Endothelial cell of umbilical vein (primary cell): Measurements from ENCODE around the gene FES. TPM values are rescaled to one million over a fixed set of nuclear protein-coding genes. Genes with fewer than 3 reads are reported as not detected.

ENCODE experiments used
- BruUV-seq: library from RNA; stranded (reverse); fragments of 400-500 nt; replicated peaks from 2 replicates; lab custom pipeline; 2021; lab: Mats Ljungman, UMichigan
- CTCF ChIA-PET: fragments of 300-600, 350-600 bp; sonication (Branson Sonifier 250); formaldehyde crosslinking; loops from one replicate; lab custom pipeline; 2021; ENCODE audit warnings: antibody characterized with exemption, inconsistent platforms; lab: Charles Lee
- POLR2A ChIA-PET: fragments of 300-600, 350-600 bp; sonication (Branson Sonifier 250); formaldehyde crosslinking; loops from one replicate; lab custom pipeline; 2021; ENCODE audit warnings: antibody characterized with exemption, inconsistent platforms; lab: Charles Lee
- DNase-seq: peaks from one replicate; pipeline ENCODE4 v3.0.0-alpha.2; 2011; ENCODE audit warnings: low read depth, low spot score
- FAIRE-seq: peaks from 2 replicates; lab custom pipeline; 2011; peaks lifted over from hg19 to GRCh38; lab: Jason Lieb, UNC
- H2AFZ ChIP-seq: 2 replicates; pipeline ENCODE4 v1.6.0; 2012; ENCODE audit warnings: low read depth, low read length, control low read depth, inconsistent platforms
- H3K27ac ChIP-seq: 2 replicates; pipeline ENCODE4 v1.5.1; 2011; ENCODE audit warnings: low read depth, mild to moderate bottlenecking, control low read depth, low read length, moderate library complexity; ENCODE audit not compliant: insufficient read depth
- H3K27me3 ChIP-seq, 2 experiments: 2 replicates each; pipeline versions ENCODE4 v1.6.0 to v1.6.1; 2011; ENCODE audit warnings: low read length in 2 of 2, mixed read lengths in 1 of 2; ENCODE audit not compliant: control insufficient read depth in 2 of 2, insufficient read depth in 2 of 2
- H3K36me3 ChIP-seq, 2 experiments: 2 replicates in 1 of 2; 3 replicates in 1 of 2; pipeline ENCODE4 v1.5.1; 2011; ENCODE audit warnings: low read length in 2 of 2, mild to moderate bottlenecking in 1 of 2, moderate library complexity in 1 of 2; ENCODE audit not compliant: control insufficient read depth in 2 of 2, insufficient read depth in 2 of 2; ENCODE audit errors: extremely low read depth in 1 of 2
- H3K4me1 ChIP-seq: 3 replicates; pipeline ENCODE4 v1.5.1; 2011; ENCODE audit warnings: mild to moderate bottlenecking, low read length; ENCODE audit not compliant: control insufficient read depth, insufficient read depth; ENCODE audit errors: extremely low read depth
- H3K4me2 ChIP-seq: 2 replicates; pipeline ENCODE4 v1.6.1; 2011; ENCODE audit warnings: low read length, control low read depth, mixed read lengths; ENCODE audit not compliant: insufficient read depth
- H3K4me3 ChIP-seq, 3 experiments: fragments of 200-600 bp in 1 of 3; sonication (generic), shearing (Covaris generic) in 1 of 3; replicated peaks in 1 of 3; 2 replicates each; pipeline ENCODE4 v1.5.1; 2011 to 2016; ENCODE audit warnings: control low read depth in 3 of 3, low read length in 3 of 3, mild to moderate bottlenecking in 2 of 3, inconsistent platforms in 1 of 3, low read depth in 1 of 3, moderate library complexity in 1 of 3; ENCODE audit not compliant: insufficient read depth in 1 of 3
- H3K79me2 ChIP-seq: 2 replicates; pipeline ENCODE4 v1.6.0; 2012; ENCODE audit warnings: low read length, inconsistent platforms; ENCODE audit not compliant: control insufficient read depth, insufficient read depth
- H3K9ac ChIP-seq: replicated peaks from 2 replicates; pipeline ENCODE3; 2011; ENCODE audit warnings: low read length, control low read depth; ENCODE audit not compliant: insufficient read depth; ENCODE audit errors: extremely low read depth
- H3K9me1 ChIP-seq: replicated peaks from 3 replicates; pipeline ENCODE4 v1.6.0; 2011; ENCODE audit warnings: mild to moderate bottlenecking, low read length; ENCODE audit not compliant: control insufficient read depth, insufficient read depth; ENCODE audit errors: extremely low read depth
- H3K9me3 ChIP-seq: replicated peaks from 2 replicates; pipeline ENCODE4 v1.5.1; 2012; ENCODE audit warnings: low read length, inconsistent platforms; ENCODE audit not compliant: control insufficient read depth, insufficient read depth
- H4K20me1 ChIP-seq: replicated peaks from 2 replicates; pipeline ENCODE3; 2011; ENCODE audit warnings: mild to moderate bottlenecking, low read length; ENCODE audit not compliant: control insufficient read depth, insufficient read depth; ENCODE audit errors: extremely low read depth
- CTCF ChIP-seq, 2 donors: IDR thresholded peaks; 1 replicate in 1 of 2; 2 replicates in 1 of 2; pipeline ENCODE4 v1.5.1; 2011; ENCODE audit warnings: low read length in 2 of 2, mild to moderate bottlenecking in 2 of 2, moderate library complexity in 2 of 2, control low read depth in 1 of 2, inconsistent platforms in 1 of 2, low read depth in 1 of 2; ENCODE audit not compliant: insufficient read depth in 1 of 2; ENCODE audit errors: extremely low read depth in 1 of 2
- FOS ChIP-seq: IDR thresholded peaks from 2 replicates; pipeline ENCODE4 v1.6.1; 2011; ENCODE audit warnings: mild to moderate bottlenecking, low read length, moderate library complexity, borderline replicate concordance; ENCODE audit not compliant: insufficient read depth
- GATA2 ChIP-seq: IDR thresholded peaks from 2 replicates; pipeline ENCODE4 v1.7.0; 2011; ENCODE audit warnings: low read depth, mild to moderate bottlenecking, moderate library complexity, mixed read lengths, low read length; ENCODE audit not compliant: insufficient read length, insufficient read depth
- MYC ChIP-seq: IDR thresholded peaks from one replicate; pipeline ENCODE4 v1.6.1; 2011; ENCODE audit warnings: mild to moderate bottlenecking, low read depth, low read length
- POLR2A ChIP-seq: IDR thresholded peaks from 2 replicates; pipeline ENCODE4 v1.6.1; 2012; ENCODE audit warnings: low read depth, mild to moderate bottlenecking, control low read depth, low read length
- POLR2AphosphoS5 ChIP-seq: IDR thresholded peaks from 2 replicates; pipeline ENCODE4 v1.6.1; 2012; ENCODE audit warnings: low read depth, mild to moderate bottlenecking, control low read depth, low read length, moderate library complexity; ENCODE audit not compliant: insufficient read depth
- dilution Hi-C: fragments of 300-500 bp; cut with MboI; formaldehyde crosslinking; loops from one replicate; pipeline ENCODE4 v1.15.0; 2019; ENCODE audit warnings: low sequenced_read_pairs; ENCODE audit not compliant: extremely low pct_ligation_motif_present
- intact Hi-C: fragments of 100-400 bp; cut with micrococcal nuclease; formaldehyde crosslinking; loops from one replicate; pipeline ENCODE4 v1.10.0; 2022
- polyA plus RNA-seq, 4 experiments: library from polyadenylated mRNA; depleted of rRNA in 3 of 4; stranded (reverse) in 3 of 4; unstranded in 1 of 4; fragments of >200 nt; gene quantifications; 2 replicates each; pipeline versions ENCODE4 v1.2.1 to v1.2.3, GENCODE V29; 2011 to 2012; ENCODE audit warnings: missing spikeins in 1 of 4
- total RNA-seq: library from RNA; stranded (reverse); gene quantifications from 2 replicates; pipeline ENCODE4 v1.2.3, GENCODE V29; 2021

FES gene
- total and polyA plus RNA-seq, 2 donors (not counting 3 experiments of a cell fraction or from before 2014, with no cell fraction given), result 41.5 to 58.1 TPM

GRCh38 chr15:90886291-90886614, 1.9 kb downstream of the FES start:
- Histone ChIP-seq H3K79me2 (peaks cover 15% of the 10 kb centered on the region), H4K20me1 (no peaks in the 10 kb centered on the region), H3K4me1 (peaks cover 24% of the 10 kb centered on the region), H2AFZ (no peak overlapping the region), H3K36me3 (peaks cover 3 to 27% of the 10 kb centered on the region in 2 experiments), H3K27me3 (no peaks in the 10 kb centered on the region), H3K9me3 (no peaks in the 10 kb centered on the region), H3K4me3 (no peak overlapping the region), H3K9me1 (no peaks in the 10 kb centered on the region), H3K4me2 (no peak overlapping the region), H3K9ac (no peak overlapping the region), H3K27ac (no peak overlapping the region)
- FAIRE-seq (no peak), DNase-seq (no peak)
- no peak for TF ChIP-seq CTCF (IDR thresholded peaks at IDR 0.05; ENCODE audit: extremely low read depth in 1 of 2, insufficient read depth in 1 of 2, low read depth in 1 of 2, low read length in 2 of 2)
- TF ChIP-seq POLR2A, result no peak
- TF ChIP-seq POLR2AphosphoS5, result no peak
- no peak for TF ChIP-seq MYC
- TF ChIP-seq FOS, result no peak
- TF ChIP-seq GATA2, result no peak
- dilution Hi-C loops (no loop called here), intact Hi-C loops (loop anchor here (1.0 to 10.0 kb wide), 8 partner anchors 48 to 566 kb away; partner anchors contain the start of gene BLM)
- BruUV-seq, result no TSS peak
- POLR2A ChIA-PET, result interaction anchor here (0.7 kb wide), 1 partner anchor 550 kb away, joined by 3 read pairs; no protein-coding TSS in a partner anchor
- CTCF ChIA-PET, result interaction anchor here (0.6 to 3.9 kb wide), 34 partner anchors 9 to 593 kb away, joined by 3 to 237 read pairs (median 8); partner anchors contain the start of genes BLM, MAN2A2 and UNC45A
